ENCODE results near the gene MOG. TPM values are rescaled to one million over a fixed set of nuclear protein-coding genes. Genes with fewer than 3 reads are reported as not detected.

MOG gene
- total RNA-seq, 2 experiments from 2014 or later: not detected

DNA sequence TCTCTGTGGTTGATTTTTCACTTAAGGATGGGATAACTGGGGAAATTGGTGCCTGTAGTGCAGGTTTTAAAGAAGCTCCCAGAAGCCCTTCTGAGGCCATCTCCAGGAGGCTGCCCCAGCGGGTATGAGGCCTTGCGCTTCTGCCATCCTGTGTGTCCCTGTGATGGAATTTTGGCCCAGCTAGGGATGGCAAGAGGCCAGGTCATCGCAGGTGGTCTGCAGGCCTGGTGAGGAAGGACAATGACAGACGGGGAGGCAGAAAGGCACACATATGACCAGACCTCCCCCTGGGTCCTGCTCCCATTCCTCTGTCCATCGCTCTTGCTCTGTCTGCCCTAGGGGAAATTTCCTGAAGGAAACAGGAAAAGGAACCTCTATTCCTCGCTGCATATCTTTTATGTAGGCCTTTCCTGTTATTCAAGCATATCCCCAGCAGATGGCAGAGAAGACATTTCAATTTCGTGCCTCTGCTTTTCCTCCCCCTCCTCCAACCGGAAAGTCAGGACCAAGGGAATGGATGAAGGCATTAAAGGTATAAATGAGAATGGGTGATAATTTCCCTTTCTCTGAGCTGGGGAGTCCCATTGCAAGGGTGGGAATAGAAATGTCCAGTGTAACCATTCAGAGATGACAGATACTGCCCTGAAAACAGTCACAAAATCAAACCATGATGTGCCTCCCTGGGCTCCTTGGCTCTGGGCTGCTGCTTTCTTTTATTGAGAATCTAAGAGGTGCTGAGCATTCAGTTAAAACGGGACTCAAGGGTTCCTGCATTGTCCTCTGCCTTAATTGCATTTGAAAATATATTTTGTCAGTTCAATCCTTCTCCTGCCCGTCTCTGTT, 48.7 kb downstream of the MOG start:
- Mint-ChIP-seq H3K27ac (peak overlapping the region; percentile 83), H3K27me3 (peaks cover 29% of the 10 kb centered on the region), H3K36me3 (ENCODE audit: low read depth) (no peaks in the 10 kb centered on the region), H3K9me3 (no peaks in the 10 kb centered on the region), H3K4me1 (ENCODE audit: low read depth) (peaks cover 57% of the 10 kb centered on the region), H3K4me3 (peak overlapping the region; percentile 63)
- DNase-seq: peak in 4 of 14 experiments; percentile 29 to 70 (median 56)
- ATAC-seq (ENCODE audit: poor library complexity): no peak
- intact Hi-C loops (cut with DNase I, micrococcal nuclease): loop anchor here (1.0 to 10.0 kb wide), 5 partner anchors 47 to 309 kb away; no protein-coding TSS in a partner anchor
- POLR2A ChIA-PET: interaction anchor here (0.7 to 1.3 kb wide), 5 partner anchors 17 to 396 kb away, joined by 3 to 5 read pairs (median 3); no protein-coding TSS in a partner anchor
- H3K9me3 ChIP-seq (ENCODE audit: control insufficient read depth in 1 of 2, insufficient read depth in 1 of 2, low read length in 2 of 2): peaks cover 0 to 3% of the 10 kb centered on the region in 2 experiments
- H3K4me1 ChIP-seq (ENCODE audit: insufficient read depth, low read length): peaks cover 49% of the 10 kb centered on the region
- H3K4me3 ChIP-seq (ENCODE audit: low read length): no peak overlapping the region
- H3K27ac ChIP-seq (ENCODE audit: low read depth in 1 of 2, low read length in 2 of 2): no peak overlapping the region
- CTCF ChIA-PET: interaction anchor here (0.8 to 1.7 kb wide), 7 partner anchors 17 to 129 kb away, joined by 3 to 7 read pairs (median 3); no protein-coding TSS in a partner anchor
- no peaks in the 10 kb centered on the region for H3K36me3 ChIP-seq (ENCODE audit: insufficient read depth, low read length)
- H3K27me3 ChIP-seq (ENCODE audit: control insufficient read depth in 1 of 2, insufficient read depth in 2 of 2, low read length in 2 of 2): peaks cover 2 to 7% of the 10 kb centered on the region in 2 experiments
- TF ChIP-seq, protein P1, sequence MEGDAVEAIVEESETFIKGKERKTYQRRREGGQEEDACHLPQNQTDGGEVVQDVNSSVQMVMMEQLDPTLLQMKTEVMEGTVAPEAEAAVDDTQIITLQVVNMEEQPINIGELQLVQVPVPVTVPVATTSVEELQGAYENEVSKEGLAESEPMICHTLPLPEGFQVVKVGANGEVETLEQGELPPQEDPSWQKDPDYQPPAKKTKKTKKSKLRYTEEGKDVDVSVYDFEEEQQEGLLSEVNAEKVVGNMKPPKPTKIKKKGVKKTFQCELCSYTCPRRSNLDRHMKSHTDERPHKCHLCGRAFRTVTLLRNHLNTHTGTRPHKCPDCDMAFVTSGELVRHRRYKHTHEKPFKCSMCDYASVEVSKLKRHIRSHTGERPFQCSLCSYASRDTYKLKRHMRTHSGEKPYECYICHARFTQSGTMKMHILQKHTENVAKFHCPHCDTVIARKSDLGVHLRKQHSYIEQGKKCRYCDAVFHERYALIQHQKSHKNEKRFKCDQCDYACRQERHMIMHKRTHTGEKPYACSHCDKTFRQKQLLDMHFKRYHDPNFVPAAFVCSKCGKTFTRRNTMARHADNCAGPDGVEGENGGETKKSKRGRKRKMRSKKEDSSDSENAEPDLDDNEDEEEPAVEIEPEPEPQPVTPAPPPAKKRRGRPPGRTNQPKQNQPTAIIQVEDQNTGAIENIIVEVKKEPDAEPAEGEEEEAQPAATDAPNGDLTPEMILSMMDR (IDR thresholded peaks at IDR 0.05): peak; percentile 90

DNA sequence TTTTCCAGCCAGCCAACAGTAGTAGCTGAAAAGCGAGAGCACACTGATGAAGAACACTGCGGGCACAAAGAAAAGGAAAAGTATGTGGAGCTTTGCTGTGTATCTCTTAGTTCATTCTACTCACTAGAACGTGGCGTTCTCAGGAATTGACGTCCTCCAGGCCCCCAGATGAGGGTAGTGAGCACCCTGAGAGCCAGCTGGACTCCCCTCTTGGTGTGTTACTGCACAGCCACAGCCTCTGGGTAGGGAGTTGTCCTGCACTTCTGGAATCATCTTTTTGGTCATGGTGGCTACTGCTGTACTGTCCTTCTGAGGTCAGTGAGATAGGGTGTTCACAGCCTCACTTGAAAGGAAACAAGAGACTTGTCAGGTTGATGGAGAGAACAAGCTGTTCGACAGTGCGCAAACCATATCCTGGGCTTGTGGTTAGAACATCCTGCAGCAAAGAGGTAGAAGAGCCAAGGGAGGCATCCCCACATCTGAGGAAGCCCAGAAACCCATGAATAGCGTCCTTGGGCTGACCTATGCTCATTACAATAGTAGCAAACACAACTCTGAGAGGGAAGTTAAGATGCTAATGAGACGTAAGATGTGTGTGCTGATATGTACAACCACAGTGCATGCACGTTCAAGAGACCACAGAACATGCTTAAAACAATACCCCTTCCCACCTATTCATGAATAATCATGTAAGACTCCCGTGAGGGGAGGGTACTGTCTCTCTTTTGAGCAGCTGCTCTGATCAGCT, 51.7 kb downstream of the MOG start:
- Mint-ChIP-seq H3K9me3 (no peaks in the 10 kb centered on the region), H3K27ac (peak overlapping the region; percentile 83), H3K27me3 (peaks cover 6% of the 10 kb centered on the region), H3K36me3 (ENCODE audit: low read depth) (no peaks in the 10 kb centered on the region), H3K4me3 (peak overlapping the region; percentile 85), H3K4me1 (ENCODE audit: low read depth) (peaks cover 85% of the 10 kb centered on the region)
- intact Hi-C loops (cut with DNase I, micrococcal nuclease): loop anchor here in 1 of 2 experiments (1.0 to 10.0 kb wide), 3 partner anchors 45 to 306 kb away; no protein-coding TSS in a partner anchor
- POLR2A ChIA-PET: interaction anchor here (0.5 to 3.4 kb wide), 18 partner anchors 8 to 906 kb away, joined by 3 to 65 read pairs (median 6); partner anchors contain the start of genes GABBR1 and HLA-F
- H3K4me3 ChIP-seq (ENCODE audit: low read length): peak overlapping the region; percentile 55
- no peaks in the 10 kb centered on the region for H3K27me3 ChIP-seq (ENCODE audit: control insufficient read depth in 1 of 2, insufficient read depth in 2 of 2, low read length in 2 of 2)
- peak overlapping the region; percentile 36 to 52 for H3K27ac ChIP-seq (ENCODE audit: low read depth in 1 of 2, low read length in 2 of 2)
- TF ChIP-seq, protein P1 (IDR thresholded peaks at IDR 0.05): no peak
- CTCF ChIA-PET: interaction anchor here (0.8 to 2.1 kb wide), 7 partner anchors 13 to 126 kb away, joined by 3 to 18 read pairs (median 8); no protein-coding TSS in a partner anchor
- ATAC-seq (ENCODE audit: poor library complexity): peak; percentile 91
- H3K9me3 ChIP-seq (ENCODE audit: control insufficient read depth in 1 of 2, insufficient read depth in 1 of 2, low read length in 2 of 2): no peaks in the 10 kb centered on the region
- DNase-seq: peak; percentile 44 to 97 (median 64)
- no peaks in the 10 kb centered on the region for H3K36me3 ChIP-seq (ENCODE audit: insufficient read depth, low read length)
- peaks cover 72% of the 10 kb centered on the region for H3K4me1 ChIP-seq (ENCODE audit: insufficient read depth, low read length)

DNA sequence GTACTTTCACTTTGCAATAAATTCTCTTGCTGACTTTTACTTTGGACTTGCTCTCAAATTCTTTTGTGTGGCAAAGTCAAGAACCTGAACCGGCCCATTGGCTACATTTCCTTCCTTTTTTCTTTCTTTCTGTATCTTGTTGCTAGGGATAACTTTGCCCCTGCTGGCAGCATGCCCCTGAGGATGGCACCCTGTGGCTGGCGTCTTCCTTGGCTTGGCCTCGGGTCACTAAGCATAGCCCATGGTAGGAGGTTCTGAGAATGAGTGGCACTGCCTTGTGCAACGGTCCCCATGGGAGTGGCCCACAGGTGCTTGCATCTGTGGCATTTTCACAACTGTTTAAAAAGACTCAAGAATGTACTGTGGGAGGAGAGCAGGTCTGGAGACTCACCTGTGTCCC, 52.3 kb downstream of the MOG start:
- Mint-ChIP-seq H3K27me3 (peaks cover under 1% of the 10 kb centered on the region), H3K4me1 (ENCODE audit: low read depth) (peaks cover 85% of the 10 kb centered on the region), H3K9me3 (no peaks in the 10 kb centered on the region), H3K4me3 (peak overlapping the region; percentile 85), H3K27ac (peak overlapping the region; percentile 83), H3K36me3 (ENCODE audit: low read depth) (no peaks in the 10 kb centered on the region)
- POLR2A ChIA-PET: interaction anchor here (1.1 to 3.4 kb wide), 14 partner anchors 8 to 267 kb away, joined by 3 to 65 read pairs (median 11); partner anchors contain the start of genes GABBR1 and HLA-F
- TF ChIP-seq, protein P1 (IDR thresholded peaks at IDR 0.05): no peak
- ATAC-seq (ENCODE audit: poor library complexity) (no peak), DNase-seq (no peak)
- CTCF ChIA-PET: interaction anchor here (1.2 to 2.1 kb wide), 6 partner anchors 12 to 60 kb away, joined by 3 to 18 read pairs (median 8); no protein-coding TSS in a partner anchor
- H3K36me3 ChIP-seq (ENCODE audit: insufficient read depth, low read length): no peaks in the 10 kb centered on the region
- no peaks in the 10 kb centered on the region for H3K9me3 ChIP-seq (ENCODE audit: control insufficient read depth in 1 of 2, insufficient read depth in 1 of 2, low read length in 2 of 2)
- H3K4me3 ChIP-seq (ENCODE audit: low read length): peak overlapping the region; percentile 55
- H3K4me1 ChIP-seq (ENCODE audit: insufficient read depth, low read length): peaks cover 72% of the 10 kb centered on the region
- H3K27me3 ChIP-seq (ENCODE audit: control insufficient read depth in 1 of 2, insufficient read depth in 2 of 2, low read length in 2 of 2): no peaks in the 10 kb centered on the region
- peak overlapping the region; percentile 52 to 58 for H3K27ac ChIP-seq (ENCODE audit: low read depth in 1 of 2, low read length in 2 of 2)
- intact Hi-C loops (cut with DNase I, micrococcal nuclease): loop anchor here in 1 of 2 experiments (5.0 to 10.0 kb wide), 2 partner anchors 258 to 306 kb away; no protein-coding TSS in a partner anchor

Measured in CD4-positive, alpha-beta T cell (primary cell).